Upper lobe of left lung (tissue), 4 donors: ENCODE results near the gene MIS18BP1.
"Not testable (repeated sequence)": the region's sequence is repeated elsewhere in the genome, so short reads cannot be mapped to it uniquely, and the experiment has no call there.

ENCODE experiments used
- EP300 ChIP-seq, 4 donors: sonication (generic); formaldehyde crosslinking; IDR thresholded peaks; one replicate each; pipeline ENCODE4 v1.5.1; 2017; ENCODE audit warnings: antibody characterized with exemption in 4 of 4, control low read depth in 2 of 4
- TF ChIP-seq, protein P1 (sequence below), 6 experiments: fragments of 450-650 bp in 4 of 6; fragments of 200-600 bp in 2 of 6; sonication (generic) in 2 of 6; IDR thresholded peaks; one replicate each; pipeline ENCODE4 v1.5.1; 2016 to 2019; ENCODE audit warnings: antibody characterized with exemption in 6 of 6

DNA sequence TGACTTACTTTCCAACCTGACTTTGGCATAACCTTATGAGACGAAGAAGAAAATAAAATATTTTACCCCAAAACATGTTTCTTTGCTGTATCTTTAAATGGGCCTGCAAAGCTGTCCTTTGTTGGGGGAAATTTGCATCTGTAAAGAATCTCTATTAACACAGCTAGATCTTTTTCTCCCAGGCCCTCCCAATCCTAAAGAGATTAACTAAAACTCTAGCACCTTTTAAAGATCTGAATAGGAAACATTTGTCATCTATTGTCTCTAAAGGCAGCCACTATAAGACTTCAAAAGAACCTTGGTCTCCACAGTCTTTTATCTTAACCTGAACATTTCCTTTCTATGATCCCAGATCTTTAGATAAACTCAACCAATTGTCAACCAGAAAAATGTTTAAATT, 41.8 kb upstream of the MIS18BP1 start:
- TF ChIP-seq, protein P1, sequence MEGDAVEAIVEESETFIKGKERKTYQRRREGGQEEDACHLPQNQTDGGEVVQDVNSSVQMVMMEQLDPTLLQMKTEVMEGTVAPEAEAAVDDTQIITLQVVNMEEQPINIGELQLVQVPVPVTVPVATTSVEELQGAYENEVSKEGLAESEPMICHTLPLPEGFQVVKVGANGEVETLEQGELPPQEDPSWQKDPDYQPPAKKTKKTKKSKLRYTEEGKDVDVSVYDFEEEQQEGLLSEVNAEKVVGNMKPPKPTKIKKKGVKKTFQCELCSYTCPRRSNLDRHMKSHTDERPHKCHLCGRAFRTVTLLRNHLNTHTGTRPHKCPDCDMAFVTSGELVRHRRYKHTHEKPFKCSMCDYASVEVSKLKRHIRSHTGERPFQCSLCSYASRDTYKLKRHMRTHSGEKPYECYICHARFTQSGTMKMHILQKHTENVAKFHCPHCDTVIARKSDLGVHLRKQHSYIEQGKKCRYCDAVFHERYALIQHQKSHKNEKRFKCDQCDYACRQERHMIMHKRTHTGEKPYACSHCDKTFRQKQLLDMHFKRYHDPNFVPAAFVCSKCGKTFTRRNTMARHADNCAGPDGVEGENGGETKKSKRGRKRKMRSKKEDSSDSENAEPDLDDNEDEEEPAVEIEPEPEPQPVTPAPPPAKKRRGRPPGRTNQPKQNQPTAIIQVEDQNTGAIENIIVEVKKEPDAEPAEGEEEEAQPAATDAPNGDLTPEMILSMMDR (IDR thresholded peaks at IDR 0.05) = not testable (repeated sequence)
- not testable (repeated sequence) for TF ChIP-seq EP300 (IDR thresholded peaks at IDR 0.05)
